ENCODE data around the gene ANO8. TPM values are rescaled to one million over a fixed set of nuclear protein-coding genes. Genes with fewer than 3 reads are reported as not detected.

ANO8 gene
- total RNA-seq, 4 donors from 2014 or later = 5.0 to 10.9 (median 5.9) TPM

DNA sequence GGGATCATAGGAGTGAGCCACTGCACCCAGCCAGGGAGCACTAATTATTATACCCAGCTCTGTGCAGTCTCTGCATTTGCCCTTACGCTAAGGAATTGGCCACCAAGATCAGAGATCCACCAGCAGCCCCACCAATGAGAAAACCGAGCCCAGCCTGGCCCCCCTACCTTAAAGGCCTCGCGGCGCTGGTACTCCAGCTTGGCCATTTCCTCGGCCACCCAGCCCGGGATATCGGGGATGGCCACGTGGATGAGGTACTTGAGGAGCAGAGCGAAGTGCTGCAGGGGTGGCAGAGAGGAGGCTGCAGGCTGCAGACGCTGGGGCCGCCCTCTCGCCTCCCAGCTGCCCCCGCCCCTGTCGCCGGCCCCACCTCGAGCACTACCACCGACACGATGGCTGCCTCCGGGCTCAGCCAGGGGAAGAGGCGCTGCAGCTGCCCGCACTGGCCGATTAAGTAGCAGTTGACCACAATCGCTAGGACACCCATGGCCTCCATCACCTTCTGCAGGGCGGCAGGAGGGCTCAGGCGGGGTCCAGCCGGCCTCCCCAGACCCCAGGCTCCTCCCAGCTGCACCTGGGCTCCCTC is 7.5 kb downstream of the ANO8 start:
- no peak for TF ChIP-seq POLR2A (IDR thresholded peaks at IDR 0.05)
- TF ChIP-seq, protein P1, sequence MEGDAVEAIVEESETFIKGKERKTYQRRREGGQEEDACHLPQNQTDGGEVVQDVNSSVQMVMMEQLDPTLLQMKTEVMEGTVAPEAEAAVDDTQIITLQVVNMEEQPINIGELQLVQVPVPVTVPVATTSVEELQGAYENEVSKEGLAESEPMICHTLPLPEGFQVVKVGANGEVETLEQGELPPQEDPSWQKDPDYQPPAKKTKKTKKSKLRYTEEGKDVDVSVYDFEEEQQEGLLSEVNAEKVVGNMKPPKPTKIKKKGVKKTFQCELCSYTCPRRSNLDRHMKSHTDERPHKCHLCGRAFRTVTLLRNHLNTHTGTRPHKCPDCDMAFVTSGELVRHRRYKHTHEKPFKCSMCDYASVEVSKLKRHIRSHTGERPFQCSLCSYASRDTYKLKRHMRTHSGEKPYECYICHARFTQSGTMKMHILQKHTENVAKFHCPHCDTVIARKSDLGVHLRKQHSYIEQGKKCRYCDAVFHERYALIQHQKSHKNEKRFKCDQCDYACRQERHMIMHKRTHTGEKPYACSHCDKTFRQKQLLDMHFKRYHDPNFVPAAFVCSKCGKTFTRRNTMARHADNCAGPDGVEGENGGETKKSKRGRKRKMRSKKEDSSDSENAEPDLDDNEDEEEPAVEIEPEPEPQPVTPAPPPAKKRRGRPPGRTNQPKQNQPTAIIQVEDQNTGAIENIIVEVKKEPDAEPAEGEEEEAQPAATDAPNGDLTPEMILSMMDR (IDR thresholded peaks at IDR 0.05) = no peak
- H3K4me3 ChIP-seq (replicated peaks in 1 of 3) = no peak overlapping the region
- DNase-seq = no peak
- no peaks in the 10 kb centered on the region for H3K36me3 ChIP-seq
- H3K27ac ChIP-seq = no peak overlapping the region
- WGBS, 2 donors = 51% methylated on average over 22 of the region's 27 CpGs; no CpG with 5 or more reads in 1 of the 2 donors
- intact Hi-C loops (cut with DNase I) = no loop called here
- H3K9me3 ChIP-seq = no peaks in the 10 kb centered on the region
- H3K4me1 ChIP-seq = peaks cover 10 to 22% of the 10 kb centered on the region in 2 donors
- H3K27me3 ChIP-seq = no peaks in the 10 kb centered on the region

DNA sequence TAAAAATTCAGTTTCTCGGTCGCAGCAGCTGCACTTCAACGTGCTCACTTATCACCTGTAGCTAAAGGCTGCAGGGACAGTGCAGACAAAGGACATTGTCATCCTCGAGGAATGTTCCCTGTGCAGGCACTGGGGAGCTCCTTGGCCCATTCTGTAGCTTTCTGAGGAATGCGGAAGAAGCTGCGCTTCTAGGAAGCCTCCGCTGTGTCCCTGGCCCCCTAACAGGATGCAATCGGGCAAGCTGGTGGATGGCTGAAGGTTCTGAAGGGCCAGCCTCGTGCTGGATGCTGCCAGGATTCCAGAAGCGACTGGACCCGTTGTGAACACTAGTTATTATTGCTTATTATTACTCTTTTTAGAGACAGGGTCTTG is 8.1 kb downstream of the ANO8 start:
- TF ChIP-seq POLR2A (IDR thresholded peaks at IDR 0.05) = no peak
- TF ChIP-seq, protein P1 (IDR thresholded peaks at IDR 0.05) = no peak
- Histone ChIP-seq H3K4me1 (peaks cover 10 to 22% of the 10 kb centered on the region in 2 donors), H3K27ac (no peak overlapping the region), H3K4me3 (replicated peaks in 1 of 3) (no peak overlapping the region), H3K36me3 (peaks cover 0 to 4% of the 10 kb centered on the region in 2 donors), H3K9me3 (no peaks in the 10 kb centered on the region), H3K27me3 (no peaks in the 10 kb centered on the region)
- 81 to 84% methylated on average over 9 to 11 of the region's 11 CpGs for WGBS, 2 donors
- intact Hi-C loops (cut with DNase I) = no loop called here
- no peak for DNase-seq

DNA sequence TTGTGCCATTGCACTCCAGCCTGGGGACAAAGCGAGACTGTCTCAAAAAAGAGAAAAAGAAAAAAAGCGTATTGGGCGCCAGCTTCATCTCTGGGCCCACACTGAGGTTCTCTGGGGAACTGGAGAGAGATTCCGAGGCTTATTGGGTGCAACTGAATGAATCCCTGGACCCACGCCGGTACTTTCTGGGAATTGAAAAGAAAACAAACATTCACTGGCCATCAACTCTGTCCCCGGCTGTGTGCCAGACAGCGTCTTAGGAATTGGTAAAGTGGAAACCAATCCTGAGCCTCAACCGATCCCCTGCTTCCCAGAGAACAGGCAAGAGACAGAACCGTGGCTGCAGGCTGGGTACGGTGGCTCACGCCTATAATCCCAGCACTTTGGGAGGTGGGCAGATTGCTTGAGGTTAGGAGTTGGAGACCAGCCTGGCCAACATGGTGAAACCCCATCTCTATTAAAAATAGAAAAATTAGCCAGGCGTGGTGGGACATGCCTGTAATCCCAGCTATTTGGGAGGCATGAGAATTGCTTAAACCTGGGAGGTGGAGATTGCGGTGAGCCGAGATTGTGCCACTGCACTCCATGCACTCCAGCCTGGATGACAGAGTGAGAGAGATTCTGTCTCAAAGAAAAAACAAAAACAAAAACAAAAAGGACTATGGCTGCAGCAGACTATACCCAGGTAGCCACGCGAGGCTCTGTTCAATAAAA is 8.6 kb downstream of the ANO8 start:
- peak; percentile 24 to 31 for DNase-seq
- peaks cover 10 to 22% of the 10 kb centered on the region in 2 donors for H3K4me1 ChIP-seq
- H3K36me3 ChIP-seq = peaks cover 0 to 9% of the 10 kb centered on the region in 2 donors
- 82 to 83% methylated on average over 17 of the region's 17 CpGs for WGBS, 2 donors
- intact Hi-C loops (cut with DNase I) = no loop called here
- no peaks in the 10 kb centered on the region for H3K27me3 ChIP-seq
- H3K4me3 ChIP-seq (replicated peaks in 1 of 3) = no peak overlapping the region
- no peak overlapping the region for H3K27ac ChIP-seq
- H3K9me3 ChIP-seq = no peaks in the 10 kb centered on the region
- TF ChIP-seq, protein P1 (IDR thresholded peaks at IDR 0.05) = no peak
- no peak for TF ChIP-seq POLR2A (IDR thresholded peaks at IDR 0.05)

DNA sequence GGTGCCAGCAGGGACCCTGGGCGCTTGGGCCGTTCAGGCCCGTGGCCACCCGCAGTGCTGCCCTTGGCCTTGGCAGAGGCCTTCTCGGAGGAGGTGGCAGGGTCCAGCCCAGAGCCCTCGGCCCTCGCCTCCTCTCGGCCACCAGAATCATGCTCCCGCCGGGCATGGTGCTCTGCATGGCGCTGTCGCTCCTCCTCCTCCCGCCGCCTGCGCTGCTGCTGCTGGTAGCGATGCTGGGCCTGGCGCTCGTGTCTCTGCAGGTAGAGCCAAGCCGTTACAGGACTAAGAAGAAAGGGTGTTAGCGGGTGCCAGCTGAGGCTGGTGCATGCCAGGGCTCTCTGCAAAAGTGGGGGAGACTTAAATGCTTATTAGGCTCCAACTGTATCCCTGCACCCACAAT is 9.5 kb downstream of the ANO8 start:
- 98 to 99% methylated on average over 8 to 15 of the region's 20 CpGs for WGBS, 2 donors
- no peaks in the 10 kb centered on the region for H3K9me3 ChIP-seq
- intact Hi-C loops (cut with DNase I) = no loop called here
- H3K36me3 ChIP-seq = peaks cover 5 to 17% of the 10 kb centered on the region in 2 donors
- no peak for DNase-seq
- TF ChIP-seq POLR2A (IDR thresholded peaks at IDR 0.05) = no peak
- TF ChIP-seq, protein P1 (IDR thresholded peaks at IDR 0.05) = no peak
- no peak overlapping the region for H3K27ac ChIP-seq
- H3K4me3 ChIP-seq (replicated peaks in 1 of 3) = no peak overlapping the region
- H3K27me3 ChIP-seq = no peaks in the 10 kb centered on the region
- H3K4me1 ChIP-seq = peaks cover 10 to 22% of the 10 kb centered on the region in 2 donors
